CD4-positive, alpha-beta memory T cell (primary cell): Measurements from ENCODE around the gene CPNE8. TPM values are rescaled to one million over a fixed set of nuclear protein-coding genes. Genes with fewer than 3 reads are reported as not detected.

ENCODE experiments used
- CTCF ChIA-PET: fragments of 350-600 bp; sonication (Branson Sonifier 250); formaldehyde crosslinking; loops from one replicate; lab custom pipeline; 2021; ENCODE audit warnings: inconsistent platforms; ENCODE audit not compliant: partially characterized antibody; lab: Charles Lee
- POLR2A ChIA-PET: fragments of 350-600 bp; sonication (Branson Sonifier 250); formaldehyde crosslinking; loops from one replicate; lab custom pipeline; 2021; ENCODE audit not compliant: partially characterized antibody; lab: Charles Lee
- DNase-seq, 5 donors: peaks; one replicate each; pipeline versions ENCODE4 v3.0.0 to v3.0.0-alpha.2; 2020 to 2022; ENCODE audit warnings: mixed read lengths in 1 of 5
- H3K27ac ChIP-seq: one replicate; pipeline ENCODE4 v1.7.0; 2013; ENCODE audit warnings: low read depth, low read length
- H3K27me3 ChIP-seq: 2 replicates; pipeline ENCODE4 v1.7.0; 2013; ENCODE audit warnings: mild to moderate bottlenecking, low read length, moderate library complexity; ENCODE audit not compliant: insufficient read depth
- H3K36me3 ChIP-seq: 2 replicates; pipeline ENCODE4 v1.7.0; 2013; ENCODE audit warnings: mild to moderate bottlenecking, low read length, moderate library complexity; ENCODE audit not compliant: insufficient read depth
- H3K4me1 ChIP-seq: 2 replicates; pipeline ENCODE4 v1.7.0; 2013; ENCODE audit warnings: mild to moderate bottlenecking, low read length, moderate library complexity; ENCODE audit not compliant: insufficient read depth
- H3K4me3 ChIP-seq, 2 donors: one replicate each; pipeline ENCODE4 v1.7.0; 2013; ENCODE audit warnings: low read length in 2 of 2, mild to moderate bottlenecking in 1 of 2
- H3K9me3 ChIP-seq, 2 donors: one replicate each; pipeline ENCODE4 v1.7.0; 2013; ENCODE audit warnings: low read length in 2 of 2, control low read depth in 1 of 2; ENCODE audit not compliant: control insufficient read depth in 1 of 2
- H3K27ac Mint-ChIP-seq, 7 donors: one replicate each; pipeline ENCODE4 v1.8.0; 2020 to 2021; ENCODE audit warnings: mixed read lengths in 7 of 7, mild to moderate bottlenecking in 6 of 7, inconsistent platforms in 3 of 7, moderate library complexity in 3 of 7
- H3K27me3 Mint-ChIP-seq, 2 donors: one replicate each; pipeline ENCODE4 v1.8.0; 2020 to 2021; ENCODE audit warnings: mixed read lengths in 2 of 2
- H3K36me3 Mint-ChIP-seq, 2 donors: one replicate each; pipeline ENCODE4 v1.8.0; 2020 to 2021; ENCODE audit warnings: mixed read lengths in 2 of 2, inconsistent platforms in 1 of 2, mild to moderate bottlenecking in 1 of 2
- H3K4me1 Mint-ChIP-seq, 4 donors: one replicate each; pipeline ENCODE4 v1.8.0; 2020 to 2021; ENCODE audit warnings: mixed read lengths in 4 of 4, mild to moderate bottlenecking in 1 of 4
- H3K4me3 Mint-ChIP-seq, 8 donors: one replicate each; pipeline ENCODE4 v1.8.0; 2020 to 2021; ENCODE audit warnings: mixed read lengths in 8 of 8, mild to moderate bottlenecking in 7 of 8, moderate library complexity in 6 of 8, inconsistent platforms in 3 of 8
- H3K9me3 Mint-ChIP-seq, 8 donors: one replicate each; pipeline ENCODE4 v1.8.0; 2020 to 2021; ENCODE audit warnings: mixed read lengths in 8 of 8, mild to moderate bottlenecking in 5 of 8, inconsistent platforms in 3 of 8, moderate library complexity in 1 of 8
- intact Hi-C: fragments of 100-400 bp; cut with micrococcal nuclease; formaldehyde crosslinking; loops from one replicate; pipeline ENCODE4 v1.15.1; 2023
- polyA plus RNA-seq, 2 donors: library from polyadenylated mRNA; unstranded; fragments of 300-500 nt; fragmentation: Illumina TruSeq; gene quantifications; one replicate each; pipeline ENCODE4 v1.2.3, GENCODE V29; 2021
- total RNA-seq, 2 experiments: library from RNA; stranded (reverse); gene quantifications; one replicate each; pipeline ENCODE4 v1.2.3, GENCODE V29; 2021

CPNE8 gene
- total and polyA plus RNA-seq, 4 experiments from 2014 or later, result 1.2 to 5.1 (median 2.9) TPM

- Histone ChIP-seq H3K4me3 (no peak overlapping the region), H3K9me3 (no peaks in the 10 kb centered on the region), H3K36me3 (no peaks in the 10 kb centered on the region), H3K4me1 (no peaks in the 10 kb centered on the region), H3K27me3 (no peaks in the 10 kb centered on the region), H3K27ac (no peak overlapping the region)
- H3K36me3 Mint-ChIP-seq, result peaks cover 11 to 34% of the 10 kb centered on the region in 2 donors
- no peaks in the 10 kb centered on the region for H3K4me1 Mint-ChIP-seq
- no peak for DNase-seq
- H3K4me3 Mint-ChIP-seq, result no peak overlapping the region
- no peak overlapping the region for H3K27ac Mint-ChIP-seq
- H3K9me3 Mint-ChIP-seq, result peaks cover 0 to 21% (median 11%) of the 10 kb centered on the region in 8 donors
- H3K27me3 Mint-ChIP-seq, result no peaks in the 10 kb centered on the region
- POLR2A ChIA-PET, result no interaction called here
- intact Hi-C loops, result no loop called here
- CTCF ChIA-PET, result no interaction called here
Observed at GRCh38 chr12:38811814-38812356, 93.5 kb downstream of the CPNE8 start.

GRCh38 chr12:38809832-38810231 lies 95.6 kb downstream of the CPNE8 start:
- no peaks in the 10 kb centered on the region for H3K27me3 Mint-ChIP-seq
- no peak overlapping the region for H3K27ac Mint-ChIP-seq
- peaks cover 9 to 34% of the 10 kb centered on the region in 2 donors for H3K36me3 Mint-ChIP-seq
- no peaks in the 10 kb centered on the region for H3K9me3 ChIP-seq
- intact Hi-C loops, result no loop called here
- ChIA-PET CTCF (no interaction called here), POLR2A (no interaction called here)
- H3K27me3 ChIP-seq, result no peaks in the 10 kb centered on the region
- H3K4me3 Mint-ChIP-seq, result no peak overlapping the region
- H3K4me3 ChIP-seq, result no peak overlapping the region
- no peaks in the 10 kb centered on the region for H3K4me1 ChIP-seq
- no peak overlapping the region for H3K27ac ChIP-seq
- peaks cover 0 to 26% (median 11%) of the 10 kb centered on the region in 8 donors for H3K9me3 Mint-ChIP-seq
- H3K4me1 Mint-ChIP-seq, result no peaks in the 10 kb centered on the region
- no peaks in the 10 kb centered on the region for H3K36me3 ChIP-seq
- DNase-seq, result no peak

- Histone ChIP-seq H3K36me3 (no peaks in the 10 kb centered on the region), H3K27me3 (no peaks in the 10 kb centered on the region), H3K4me1 (no peaks in the 10 kb centered on the region), H3K4me3 (no peak overlapping the region), H3K9me3 (peaks cover 0 to 3% of the 10 kb centered on the region in 2 donors), H3K27ac (no peak overlapping the region)
- H3K4me3 Mint-ChIP-seq, result no peak overlapping the region
- intact Hi-C loops, result no loop called here
- CTCF ChIA-PET, result no interaction called here
- DNase-seq, result no peak
- H3K4me1 Mint-ChIP-seq, result peaks cover 0 to 2% (median 0%) of the 10 kb centered on the region in 4 donors
- H3K9me3 Mint-ChIP-seq, result peaks cover 3 to 71% (median 53%) of the 10 kb centered on the region in 8 donors
- POLR2A ChIA-PET, result no interaction called here
- peaks cover 18 to 50% of the 10 kb centered on the region in 2 donors for H3K36me3 Mint-ChIP-seq
- H3K27ac Mint-ChIP-seq, result no peak overlapping the region
- H3K27me3 Mint-ChIP-seq, result no peaks in the 10 kb centered on the region
Observed at GRCh38 chr12:38788106-38788505, 117.3 kb downstream of the CPNE8 start.

GRCh38 chr12:38785381-38785780 lies 120.0 kb downstream of the CPNE8 start:
- DNase-seq, result no peak
- H3K4me3 ChIP-seq, result no peak overlapping the region
- no peaks in the 10 kb centered on the region for H3K4me1 ChIP-seq
- H3K27ac ChIP-seq, result no peak overlapping the region
- ChIA-PET CTCF (no interaction called here), POLR2A (no interaction called here)
- Mint-ChIP-seq H3K36me3 (peaks cover 19 to 40% of the 10 kb centered on the region in 2 donors), H3K9me3 (peaks cover 0 to 60% (median 49%) of the 10 kb centered on the region in 8 donors), H3K4me3 (no peak overlapping the region), H3K4me1 (peaks cover 0 to 2% (median 0%) of the 10 kb centered on the region in 4 donors), H3K27me3 (no peaks in the 10 kb centered on the region), H3K27ac (no peak overlapping the region)
- H3K9me3 ChIP-seq, result peaks cover 0 to 3% of the 10 kb centered on the region in 2 donors
- intact Hi-C loops, result no loop called here
- no peaks in the 10 kb centered on the region for H3K27me3 ChIP-seq
- H3K36me3 ChIP-seq, result no peaks in the 10 kb centered on the region

GRCh38 chr12:38783304-38783703 lies 122.1 kb downstream of the CPNE8 start:
- ChIA-PET POLR2A (no interaction called here), CTCF (no interaction called here)
- Mint-ChIP-seq H3K9me3 (peaks cover 0 to 45% (median 37%) of the 10 kb centered on the region in 8 donors), H3K27ac (no peak overlapping the region), H3K36me3 (peaks cover 16 to 34% of the 10 kb centered on the region in 2 donors), H3K4me1 (peaks cover 0 to 2% (median 0%) of the 10 kb centered on the region in 4 donors), H3K4me3 (no peak overlapping the region), H3K27me3 (no peaks in the 10 kb centered on the region)
- Histone ChIP-seq H3K4me1 (no peaks in the 10 kb centered on the region), H3K27me3 (no peaks in the 10 kb centered on the region), H3K4me3 (no peak overlapping the region), H3K27ac (no peak overlapping the region), H3K36me3 (no peaks in the 10 kb centered on the region), H3K9me3 (no peaks in the 10 kb centered on the region)
- intact Hi-C loops, result no loop called here
- no peak for DNase-seq

- Histone ChIP-seq H3K4me3 (no peak overlapping the region), H3K27me3 (no peaks in the 10 kb centered on the region), H3K4me1 (no peaks in the 10 kb centered on the region), H3K27ac (no peak overlapping the region), H3K36me3 (no peaks in the 10 kb centered on the region), H3K9me3 (no peaks in the 10 kb centered on the region)
- ChIA-PET POLR2A (no interaction called here), CTCF (no interaction called here)
- Mint-ChIP-seq H3K4me1 (peaks cover 0 to 2% (median 0%) of the 10 kb centered on the region in 4 donors), H3K27ac (no peak overlapping the region), H3K4me3 (no peak overlapping the region), H3K27me3 (no peaks in the 10 kb centered on the region), H3K36me3 (peaks cover 14 to 34% of the 10 kb centered on the region in 2 donors), H3K9me3 (peaks cover 0 to 36% (median 28%) of the 10 kb centered on the region in 8 donors)
- intact Hi-C loops, result no loop called here
- no peak for DNase-seq
Observed at GRCh38 chr12:38782359-38782758, 123.0 kb downstream of the CPNE8 start.

GRCh38 chr12:38776647-38777046 lies 128.7 kb downstream of the CPNE8 start:
- Histone ChIP-seq H3K36me3 (no peaks in the 10 kb centered on the region), H3K9me3 (no peaks in the 10 kb centered on the region), H3K27me3 (no peaks in the 10 kb centered on the region), H3K4me3 (no peak overlapping the region), H3K4me1 (peaks cover 4% of the 10 kb centered on the region), H3K27ac (no peak overlapping the region)
- Mint-ChIP-seq H3K27me3 (no peaks in the 10 kb centered on the region), H3K4me1 (peaks cover 0 to 3% (median 2%) of the 10 kb centered on the region in 4 donors), H3K36me3 (peaks cover 5 to 18% of the 10 kb centered on the region in 2 donors), H3K27ac (no peak overlapping the region), H3K9me3 (peaks cover 0 to 14% (median 9%) of the 10 kb centered on the region in 8 donors), H3K4me3 (no peak overlapping the region)
- ChIA-PET CTCF (interaction anchor here (0.9 to 1.6 kb wide), 2 partner anchors 17 to 130 kb away, joined by 3 to 4 read pairs; no protein-coding TSS in a partner anchor), POLR2A (no interaction called here)
- DNase-seq, result no peak
- intact Hi-C loops, result no loop called here
